Right lobe of liver (tissue), 6 donors: ENCODE data around the gene CDH4. TPM values are rescaled to one million over a fixed set of nuclear protein-coding genes. Genes with fewer than 3 reads are reported as not detected.

ENCODE experiments used
- ATAC-seq, 4 donors: fragments of 200-7000 bp; cut with Tn5 transposase; one replicate each; pipeline ENCODE4 v1.9.1; 2020; ENCODE audit warnings: mild to moderate bottlenecking in 4 of 4, moderate library complexity in 4 of 4
- DNase-seq, 3 donors: peaks; one replicate each; pipeline ENCODE4 v3.0.0-alpha.2; 2020
- H3K27ac ChIP-seq, 3 donors: fragments of 200-600 bp; one replicate each; pipeline ENCODE4 v1.8.0; 2022
- H3K27me3 ChIP-seq, 2 donors: fragments of 200-600 bp; one replicate each; pipeline ENCODE4 v1.8.0; 2022
- H3K36me3 ChIP-seq, 4 donors: fragments of 200-600 bp; sonication (generic) in 1 of 4; one replicate each; pipeline versions ENCODE4 v1.5.1 to v1.8.0; 2017 to 2022; ENCODE audit warnings: control low read depth in 1 of 4
- H3K4me1 ChIP-seq, 4 donors: fragments of 200-600 bp; sonication (generic) in 1 of 4; one replicate each; pipeline versions ENCODE4 v1.5.1 to v1.8.0; 2017 to 2022; ENCODE audit warnings: control low read depth in 1 of 4
- H3K4me3 ChIP-seq, 3 donors: fragments of 200-600 bp; one replicate each; pipeline ENCODE4 v1.8.0; 2022
- H3K9me3 ChIP-seq, 4 donors: fragments of 200-600 bp; sonication (generic) in 1 of 4; one replicate each; pipeline versions ENCODE4 v1.5.1 to v1.8.0; 2017 to 2022; ENCODE audit warnings: control low read depth in 1 of 4
- CTCF ChIP-seq, 4 donors: fragments of 200-600 bp in 3 of 4; fragments of 450-650 bp in 1 of 4; IDR thresholded peaks; one replicate each; pipeline versions ENCODE4 v1.5.1 to v1.8.0; 2016 to 2022; ENCODE audit warnings: antibody characterized with exemption in 4 of 4, mild to moderate bottlenecking in 2 of 4
- POLR2A ChIP-seq: fragments of 450-650 bp; IDR thresholded peaks from one replicate; pipeline ENCODE4 v1.6.1; 2017; ENCODE audit warnings: antibody characterized with exemption, mild to moderate bottlenecking
- WGBS: methylation state at CpG from one replicate; pipeline ENCODE4 v1.1.6; 2018; ENCODE audit warnings: low coverage, low lambda C conversion rate; ENCODE audit not compliant: insufficient coverage; ENCODE audit errors: missing lambda C conversion rate; 5-methylcytosine and 5-hydroxymethylcytosine counted together
- intact Hi-C, 2 donors: fragments of 100-400 bp; cut with DNase I; formaldehyde crosslinking; loops; one replicate each; pipeline versions ENCODE4 v1.11.2 to v1.14.1; 2022
- total RNA-seq, 6 experiments: library from RNA; depleted of rRNA in 2 of 6; stranded (reverse); fragments of >200 nt in 2 of 6; fragmentation: NEBNext Ultra II Directional in 3 of 6; extraction: Animal tissue kit (Norgen Biotek cat#: 25700) in 3 of 6; gene quantifications; one replicate each; pipeline versions ENCODE4 v1.1.0 to v1.2.4, GENCODE V29; 2016 to 2023
- donor health status: DM: no; HTN: yes; CAD: no.
- donor health status: DM: no; HTN: no; CAD: no.
- donor health status: DM: no; HTN: no; CAD: no.
- donor health status: DM: no; HTN: yes; CAD: no.
- donor health status: DM: no; HTN: yes; CAD: no.

CDH4 gene
- total RNA-seq, 6 experiments from 2014 or later, result 0.02 to 0.14 (median 0.09) TPM; not detected in 3

- 88% methylated on average over 1 of the region's 8 CpGs for WGBS
- DNase-seq, result no peak
Measured at GRCh38 chr20:61661025-61661424, 409.0 kb downstream of the CDH4 start.

GRCh38 chr20:61661583-61661982 is 409.5 kb downstream of the CDH4 start:
- intact Hi-C loops, result no loop called here
- WGBS, result 37% methylated on average over 7 of the region's 13 CpGs
- Histone ChIP-seq H3K36me3 (no peaks in the 10 kb centered on the region), H3K4me1 (no peaks in the 10 kb centered on the region), H3K9me3 (no peaks in the 10 kb centered on the region), H3K27ac (no peak overlapping the region), H3K4me3 (no peak overlapping the region), H3K27me3 (no peaks in the 10 kb centered on the region)
- ATAC-seq (no peak), DNase-seq (no peak)
- TF ChIP-seq CTCF (IDR thresholded peaks at IDR 0.05) (no peak), POLR2A (no peak)

More at GRCh38 chr20:61661025-61661424, 409.0 kb downstream of the CDH4 start:
- TF ChIP-seq CTCF (IDR thresholded peaks at IDR 0.05) (no peak), POLR2A (no peak)
- no peak overlapping the region for H3K27ac ChIP-seq
- no peaks in the 10 kb centered on the region for H3K27me3 ChIP-seq
- H3K4me3 ChIP-seq, result no peak overlapping the region
- no peaks in the 10 kb centered on the region for H3K9me3 ChIP-seq
- intact Hi-C loops, result no loop called here
- H3K36me3 ChIP-seq, result no peaks in the 10 kb centered on the region
- ATAC-seq, result no peak
- no peaks in the 10 kb centered on the region for H3K4me1 ChIP-seq

GRCh38 chr20:61662226-61662967 is 410.3 kb downstream of the CDH4 start:
- Histone ChIP-seq H3K4me1 (no peaks in the 10 kb centered on the region), H3K4me3 (no peak overlapping the region), H3K27ac (no peak overlapping the region), H3K36me3 (no peaks in the 10 kb centered on the region), H3K9me3 (no peaks in the 10 kb centered on the region), H3K27me3 (no peaks in the 10 kb centered on the region)
- 66% methylated on average over 21 of the region's 32 CpGs for WGBS
- TF ChIP-seq POLR2A (no peak), CTCF (IDR thresholded peaks at IDR 0.05) (no peak)
- intact Hi-C loops, result no loop called here
- DNase-seq (peak in 1 of 3 donors; percentile 37), ATAC-seq (no peak)

GRCh38 chr20:61662968-61663331 is 410.9 kb downstream of the CDH4 start:
- ATAC-seq (no peak), DNase-seq (no peak)
- no peaks in the 10 kb centered on the region for H3K27me3 ChIP-seq
- no peak overlapping the region for H3K27ac ChIP-seq
- H3K9me3 ChIP-seq, result no peaks in the 10 kb centered on the region
- H3K4me3 ChIP-seq, result no peak overlapping the region
- WGBS, result 73% methylated on average over 8 of the region's 13 CpGs
- intact Hi-C loops, result no loop called here
- H3K36me3 ChIP-seq, result no peaks in the 10 kb centered on the region
- H3K4me1 ChIP-seq, result no peaks in the 10 kb centered on the region
- TF ChIP-seq POLR2A, result no peak
- TF ChIP-seq CTCF (IDR thresholded peaks at IDR 0.05), result no peak
